ENCODE measurements around the gene HOOK2. TPM values are rescaled to one million over a fixed set of nuclear protein-coding genes. Genes with fewer than 3 reads are reported as not detected.

HOOK2 gene
- total RNA-seq, 2 experiments from 2014 or later = 20.4 to 20.9 TPM

GRCh38 chr19:12788682-12789097 is 13.3 kb upstream of the HOOK2 start:
- DNase-seq (peak; percentile 74), ATAC-seq (no peak)
- Mint-ChIP-seq H3K27me3 (no peaks in the 10 kb centered on the region), H3K36me3 (ENCODE audit: low read depth) (peaks cover 15% of the 10 kb centered on the region), H3K9me3 (ENCODE audit: low read depth) (no peaks in the 10 kb centered on the region), H3K4me1 (peaks cover 18% of the 10 kb centered on the region), H3K4me3 (peak overlapping the region; percentile 92), H3K27ac (peak overlapping the region; percentile 98)
- intact Hi-C loops (cut with DNase I, micrococcal nuclease) = loop anchor here (2.0 to 10.0 kb wide), 3 partner anchors 1054 to 1736 kb away; partner anchors contain the start of gene TECR (in 1 of the 2)
- CTCF ChIA-PET = interaction anchor here (0.8 to 3.4 kb wide), 4 partner anchors 7 to 273 kb away, joined by 3 to 39 read pairs (median 4); no protein-coding TSS in a partner anchor
- POLR2A ChIA-PET = interaction anchor here (0.6 to 2.4 kb wide), 4 partner anchors 11 to 1573 kb away, joined by 3 to 9 read pairs (median 6); no protein-coding TSS in a partner anchor

- Mint-ChIP-seq H3K36me3 (ENCODE audit: low read depth) (peaks cover 13% of the 10 kb centered on the region), H3K27ac (peak overlapping the region; percentile 98), H3K4me3 (peak overlapping the region; percentile 92), H3K27me3 (no peaks in the 10 kb centered on the region), H3K4me1 (peaks cover 18% of the 10 kb centered on the region), H3K9me3 (ENCODE audit: low read depth) (no peaks in the 10 kb centered on the region)
- ATAC-seq = no peak
- DNase-seq = no peak
- CTCF ChIA-PET = interaction anchor here (1.0 to 3.4 kb wide), 3 partner anchors 8 to 273 kb away, joined by 3 to 39 read pairs (median 5); no protein-coding TSS in a partner anchor
- POLR2A ChIA-PET = interaction anchor here (0.6 to 2.4 kb wide), 2 partner anchors 10 to 1574 kb away, joined by 6 to 9 read pairs; no protein-coding TSS in a partner anchor
- intact Hi-C loops (cut with DNase I, micrococcal nuclease) = loop anchor here (2.0 to 10.0 kb wide), 3 partner anchors 1055 to 1737 kb away; partner anchors contain the start of gene TECR (in 1 of the 2)
Observed at GRCh38 chr19:12788042-12788681, 12.8 kb upstream of the HOOK2 start.

GRCh38 chr19:12787458-12787857 is 12.1 kb upstream of the HOOK2 start:
- no peak overlapping the region for H3K4me3 Mint-ChIP-seq
- H3K36me3 Mint-ChIP-seq (ENCODE audit: low read depth) = peaks cover 7% of the 10 kb centered on the region
- POLR2A ChIA-PET = interaction anchor here (2.4 kb wide), 1 partner anchor 9 kb away, joined by 9 read pairs; no protein-coding TSS in a partner anchor
- H3K27ac Mint-ChIP-seq = no peak overlapping the region
- DNase-seq = no peak
- no peaks in the 10 kb centered on the region for H3K9me3 Mint-ChIP-seq (ENCODE audit: low read depth)
- intact Hi-C loops (cut with DNase I, micrococcal nuclease) = loop anchor here (10.0 kb wide), 2 partner anchors 1577 to 1737 kb away; partner anchors contain the start of gene TECR (in 1 of the 2)
- H3K27me3 Mint-ChIP-seq = no peaks in the 10 kb centered on the region
- CTCF ChIA-PET = interaction anchor here (1.3 to 3.4 kb wide), 2 partner anchors 9 to 10 kb away, joined by 5 to 39 read pairs; no protein-coding TSS in a partner anchor
- H3K4me1 Mint-ChIP-seq = peaks cover 18% of the 10 kb centered on the region
- ATAC-seq = no peak

GRCh38 chr19:12786952-12787351 is 11.6 kb upstream of the HOOK2 start:
- intact Hi-C loops (cut with DNase I, micrococcal nuclease) = loop anchor here (10.0 kb wide), 2 partner anchors 1578 to 1738 kb away; partner anchors contain the start of gene TECR (in 1 of the 2)
- POLR2A ChIA-PET = no interaction called here
- peak overlapping the region; percentile 69 for H3K27ac Mint-ChIP-seq
- CTCF ChIA-PET = interaction anchor here (0.7 to 3.4 kb wide), 2 partner anchors 9 kb away, joined by 6 to 39 read pairs; no protein-coding TSS in a partner anchor
- ATAC-seq (no peak), DNase-seq (no peak)
- no peaks in the 10 kb centered on the region for H3K27me3 Mint-ChIP-seq
- no peak overlapping the region for H3K4me3 Mint-ChIP-seq
- no peaks in the 10 kb centered on the region for H3K9me3 Mint-ChIP-seq (ENCODE audit: low read depth)
- peaks cover 21% of the 10 kb centered on the region for H3K4me1 Mint-ChIP-seq
- peaks cover 5% of the 10 kb centered on the region for H3K36me3 Mint-ChIP-seq (ENCODE audit: low read depth)

- no peak overlapping the region for H3K4me3 Mint-ChIP-seq
- DNase-seq = peak; percentile 37
- H3K27ac Mint-ChIP-seq = peak overlapping the region; percentile 81
- no peaks in the 10 kb centered on the region for H3K27me3 Mint-ChIP-seq
- H3K9me3 Mint-ChIP-seq (ENCODE audit: low read depth) = no peaks in the 10 kb centered on the region
- peaks cover 1% of the 10 kb centered on the region for H3K36me3 Mint-ChIP-seq (ENCODE audit: low read depth)
- ChIA-PET POLR2A (no interaction called here), CTCF (interaction anchor here (0.6 to 3.4 kb wide), 5 partner anchors 9 to 148 kb away, joined by 3 to 39 read pairs (median 4); no protein-coding TSS in a partner anchor)
- intact Hi-C loops (cut with DNase I, micrococcal nuclease) = loop anchor here (10.0 kb wide), 2 partner anchors 1578 to 1738 kb away; partner anchors contain the start of gene TECR (in 1 of the 2)
- peaks cover 27% of the 10 kb centered on the region for H3K4me1 Mint-ChIP-seq
- ATAC-seq = no peak
Observed at GRCh38 chr19:12786141-12786870, 11.0 kb upstream of the HOOK2 start.

- CTCF ChIA-PET = interaction anchor here (0.6 to 0.9 kb wide), 4 partner anchors 9 to 149 kb away, joined by 3 to 4 read pairs (median 4); no protein-coding TSS in a partner anchor
Observed at GRCh38 chr19:12785431-12786031, 10.2 kb upstream of the HOOK2 start.

GRCh38 chr19:12784871-12785430 is 9.6 kb upstream of the HOOK2 start:
- ChIA-PET CTCF (no interaction called here), POLR2A (no interaction called here)
- DNase-seq (peak; percentile 54), ATAC-seq (peak; percentile 2)
- Mint-ChIP-seq H3K36me3 (ENCODE audit: low read depth) (no peaks in the 10 kb centered on the region), H3K9me3 (ENCODE audit: low read depth) (no peaks in the 10 kb centered on the region), H3K27me3 (no peaks in the 10 kb centered on the region), H3K4me3 (no peak overlapping the region), H3K4me1 (peaks cover 26% of the 10 kb centered on the region), H3K27ac (no peak overlapping the region)
- intact Hi-C loops (cut with DNase I, micrococcal nuclease) = loop anchor here (5.0 to 10.0 kb wide), 3 partner anchors 173 to 1740 kb away; partner anchors contain the start of genes TECR (in 1 of the 2), ZNF490 (in 1 of the 2) and ZNF791 (in 1 of the 2)

More at GRCh38 chr19:12785431-12786031, 10.2 kb upstream of the HOOK2 start:
- Mint-ChIP-seq H3K27ac (no peak overlapping the region), H3K4me3 (no peak overlapping the region), H3K36me3 (ENCODE audit: low read depth) (peaks cover 1% of the 10 kb centered on the region), H3K27me3 (no peaks in the 10 kb centered on the region), H3K9me3 (ENCODE audit: low read depth) (no peaks in the 10 kb centered on the region), H3K4me1 (peaks cover 24% of the 10 kb centered on the region)
- POLR2A ChIA-PET = no interaction called here
- DNase-seq (peak; percentile 32), ATAC-seq (no peak)
- intact Hi-C loops (cut with DNase I, micrococcal nuclease) = loop anchor here (10.0 kb wide), 2 partner anchors 1579 to 1739 kb away; partner anchors contain the start of gene TECR (in 1 of the 2)

- ATAC-seq (peak; percentile 11), DNase-seq (peak; percentile 57)
- peaks cover 32% of the 10 kb centered on the region for H3K4me1 Mint-ChIP-seq
- H3K36me3 Mint-ChIP-seq (ENCODE audit: low read depth) = no peaks in the 10 kb centered on the region
- H3K4me3 Mint-ChIP-seq = no peak overlapping the region
- POLR2A ChIA-PET = interaction anchor here (2.9 kb wide), 1 partner anchor 8 kb away, joined by 53 read pairs; the partner anchor contains the start of gene JUNB
- CTCF ChIA-PET = interaction anchor here (2.0 kb wide), 1 partner anchor 18 kb away, joined by 5 read pairs; no protein-coding TSS in a partner anchor
- no peaks in the 10 kb centered on the region for H3K9me3 Mint-ChIP-seq (ENCODE audit: low read depth)
- intact Hi-C loops (cut with DNase I, micrococcal nuclease) = loop anchor here (5.0 to 10.0 kb wide), 3 partner anchors 172 to 1740 kb away; partner anchors contain the start of genes TECR (in 1 of the 2), ZNF490 (in 1 of the 2) and ZNF791 (in 1 of the 2)
- no peak overlapping the region for H3K27ac Mint-ChIP-seq
- no peaks in the 10 kb centered on the region for H3K27me3 Mint-ChIP-seq
Observed at GRCh38 chr19:12784394-12784870, 9.1 kb upstream of the HOOK2 start.

- DNase-seq = peak; percentile 57
- peak overlapping the region; percentile 74 for H3K4me3 Mint-ChIP-seq
- no peaks in the 10 kb centered on the region for H3K36me3 Mint-ChIP-seq (ENCODE audit: low read depth)
- CTCF ChIA-PET = interaction anchor here (2.0 kb wide), 1 partner anchor 18 kb away, joined by 5 read pairs; no protein-coding TSS in a partner anchor
- no peak overlapping the region for H3K27ac Mint-ChIP-seq
- no peaks in the 10 kb centered on the region for H3K9me3 Mint-ChIP-seq (ENCODE audit: low read depth)
- no peaks in the 10 kb centered on the region for H3K27me3 Mint-ChIP-seq
- peaks cover 32% of the 10 kb centered on the region for H3K4me1 Mint-ChIP-seq
- POLR2A ChIA-PET = interaction anchor here (0.6 to 2.9 kb wide), 2 partner anchors 8 to 379 kb away, joined by 3 to 53 read pairs; partner anchors contain the start of gene JUNB
- intact Hi-C loops (cut with DNase I, micrococcal nuclease) = loop anchor here (2.0 to 10.0 kb wide), 6 partner anchors 47 to 1741 kb away; partner anchors contain the start of genes CALR (in 1 of the 2), GET3 (in 1 of the 2), TECR (in 1 of the 2) and ZNF490 (in 1 of the 2)
- no peak for ATAC-seq
Observed at GRCh38 chr19:12783849-12784393, 8.6 kb upstream of the HOOK2 start.
